ENCODE data around the gene TIMM10B. TPM values are rescaled to one million over a fixed set of nuclear protein-coding genes. Genes with fewer than 3 reads are reported as not detected.

TIMM10B gene
- total RNA-seq, 1 experiment from 2014 or later: 22.3 TPM

DNA sequence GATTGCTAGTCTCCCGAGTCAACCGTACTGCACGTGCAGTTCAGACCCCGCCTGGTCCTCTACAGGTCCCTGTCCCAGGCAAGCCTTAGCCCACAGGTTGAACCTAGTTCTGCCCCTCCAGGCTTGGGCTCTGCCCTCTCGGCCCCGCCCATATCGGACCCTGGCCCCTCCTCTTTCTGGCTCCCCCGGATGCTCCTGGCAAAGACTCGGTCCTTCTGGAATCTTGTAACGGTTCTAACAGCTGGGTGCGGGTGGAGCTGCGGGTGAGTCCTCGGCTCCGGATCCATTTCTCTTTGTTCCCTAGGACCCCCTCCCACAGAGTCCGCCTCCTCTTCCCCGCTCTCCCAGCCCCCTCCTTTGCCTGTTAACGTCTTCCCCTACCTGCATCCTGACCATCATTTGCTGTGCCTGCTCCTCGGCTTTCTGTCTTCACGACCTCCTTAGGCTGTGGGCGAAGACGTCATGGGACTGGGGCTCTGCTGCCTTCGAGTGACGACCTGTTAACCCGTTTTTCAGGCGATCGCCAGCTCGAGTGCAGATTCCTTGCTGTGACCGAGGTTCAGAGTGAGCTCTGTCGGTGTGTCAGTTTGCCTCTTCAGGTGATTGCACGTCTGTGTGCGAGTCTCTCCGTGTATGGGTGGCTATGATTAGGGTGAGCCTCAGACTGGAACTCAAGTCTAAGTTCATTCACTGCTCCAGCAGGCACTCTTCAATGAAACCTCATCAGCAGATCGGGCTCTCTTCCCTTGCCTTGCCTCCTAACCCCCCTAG, 16.0 kb downstream of the TIMM10B start, which contains the start of gene DNHD1:
Gene DNHD1, plus strand, starts transcription at position 212 of the 771 bp plus-strand sequence. CDS start 936 bp downstream, outside the sequence.
- H2AFZ ChIP-seq: no peak within 1 kb of the TSS
- ChIA-PET CTCF (no interaction called here), POLR2A (ENCODE audit: unreplicated experiment) (no interaction called here)
- TF ChIP-seq EZH2 (IDR thresholded peaks at IDR 0.05; ENCODE audit: low read depth): no peak
- TF ChIP-seq, protein P1, sequence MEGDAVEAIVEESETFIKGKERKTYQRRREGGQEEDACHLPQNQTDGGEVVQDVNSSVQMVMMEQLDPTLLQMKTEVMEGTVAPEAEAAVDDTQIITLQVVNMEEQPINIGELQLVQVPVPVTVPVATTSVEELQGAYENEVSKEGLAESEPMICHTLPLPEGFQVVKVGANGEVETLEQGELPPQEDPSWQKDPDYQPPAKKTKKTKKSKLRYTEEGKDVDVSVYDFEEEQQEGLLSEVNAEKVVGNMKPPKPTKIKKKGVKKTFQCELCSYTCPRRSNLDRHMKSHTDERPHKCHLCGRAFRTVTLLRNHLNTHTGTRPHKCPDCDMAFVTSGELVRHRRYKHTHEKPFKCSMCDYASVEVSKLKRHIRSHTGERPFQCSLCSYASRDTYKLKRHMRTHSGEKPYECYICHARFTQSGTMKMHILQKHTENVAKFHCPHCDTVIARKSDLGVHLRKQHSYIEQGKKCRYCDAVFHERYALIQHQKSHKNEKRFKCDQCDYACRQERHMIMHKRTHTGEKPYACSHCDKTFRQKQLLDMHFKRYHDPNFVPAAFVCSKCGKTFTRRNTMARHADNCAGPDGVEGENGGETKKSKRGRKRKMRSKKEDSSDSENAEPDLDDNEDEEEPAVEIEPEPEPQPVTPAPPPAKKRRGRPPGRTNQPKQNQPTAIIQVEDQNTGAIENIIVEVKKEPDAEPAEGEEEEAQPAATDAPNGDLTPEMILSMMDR (conservative IDR thresholded peaks at IDR 0.05): no peak
- no TSS peak for BruUV-seq (replicated peaks)
- H3K9me2 ChIP-seq (ENCODE audit: insufficient read depth): no peaks in the 10 kb centered on the region
- H3K36me3 ChIP-seq (ENCODE audit: low read depth): no peaks in the 10 kb centered on the region
- H3K27me3 ChIP-seq (ENCODE audit: insufficient read depth, low read depth): no peaks in the 10 kb centered on the region
- no peaks in the 10 kb centered on the region for H3K9me3 ChIP-seq (ENCODE audit: insufficient read depth, low read depth)
- no peak for DNase-seq
- H3K4me3 ChIP-seq: no peak within 1 kb of the TSS
- H3K79me2 ChIP-seq (ENCODE audit: low read depth): no peaks in the 10 kb centered on the region
- H3F3A ChIP-seq (ENCODE audit: insufficient read depth, low read depth): no peaks in the 10 kb centered on the region
- no peak within 1 kb of the TSS for H3K27ac ChIP-seq
- H4K20me1 ChIP-seq (ENCODE audit: insufficient read depth): no peaks in the 10 kb centered on the region
- intact Hi-C loops (cut with micrococcal nuclease; ENCODE audit: unreplicated experiment): no loop called here
- H3K4me2 ChIP-seq: no peak within 1 kb of the TSS
- H3K4me1 ChIP-seq (replicated peaks; ENCODE audit: insufficient read depth): no peaks in the 10 kb centered on the region

- POLR2A ChIA-PET (ENCODE audit: unreplicated experiment): no interaction called here
- no peak for DNase-seq
- Histone ChIP-seq H3K4me1 (replicated peaks; ENCODE audit: insufficient read depth) (no peaks in the 10 kb centered on the region), H3K9me3 (ENCODE audit: insufficient read depth, low read depth) (no peaks in the 10 kb centered on the region), H3K79me2 (ENCODE audit: low read depth) (no peaks in the 10 kb centered on the region), H3F3A (ENCODE audit: insufficient read depth, low read depth) (no peaks in the 10 kb centered on the region), H3K4me2 (no peak overlapping the region), H3K36me3 (ENCODE audit: low read depth) (no peaks in the 10 kb centered on the region), H3K4me3 (no peak overlapping the region), H2AFZ (no peak overlapping the region), H3K27ac (no peak overlapping the region), H4K20me1 (ENCODE audit: insufficient read depth) (no peaks in the 10 kb centered on the region), H3K9me2 (ENCODE audit: insufficient read depth) (no peaks in the 10 kb centered on the region), H3K27me3 (ENCODE audit: insufficient read depth, low read depth) (no peaks in the 10 kb centered on the region)
- intact Hi-C loops (cut with micrococcal nuclease; ENCODE audit: unreplicated experiment): no loop called here
- CTCF ChIA-PET: no interaction called here
- TF ChIP-seq EZH2 (IDR thresholded peaks at IDR 0.05; ENCODE audit: low read depth): no peak
- TF ChIP-seq, protein P1 (conservative IDR thresholded peaks at IDR 0.05): no peak
- BruUV-seq (replicated peaks): no TSS peak
These were observed 16.8 kb downstream of the TIMM10B start for GRCh38 chr11:6498121-6498520.

DNA sequence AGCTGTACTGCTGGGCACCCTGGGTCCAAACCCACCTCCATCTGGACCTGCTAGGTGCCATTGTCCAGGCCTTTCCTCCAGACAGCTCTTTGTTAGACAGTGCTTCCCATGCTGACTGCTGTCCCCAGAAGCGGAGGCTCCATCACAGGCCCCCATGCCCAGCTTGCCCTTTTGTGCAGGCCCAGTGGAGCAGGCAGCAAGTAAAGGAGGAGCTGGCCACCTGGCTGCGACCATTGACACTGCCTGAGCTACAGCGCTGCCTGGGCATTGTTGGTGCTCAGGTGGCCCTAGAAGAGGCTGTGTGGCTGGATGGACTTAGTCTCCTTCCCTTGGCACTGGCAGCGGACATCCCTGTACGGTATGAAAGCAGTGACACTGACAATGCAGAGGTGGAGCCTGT, 17.2 kb downstream of the TIMM10B start:
- no TSS peak for BruUV-seq (replicated peaks)
- Histone ChIP-seq H3K27me3 (ENCODE audit: insufficient read depth, low read depth) (no peaks in the 10 kb centered on the region), H3K27ac (no peak overlapping the region), H3K4me3 (no peak overlapping the region), H2AFZ (no peak overlapping the region), H3K9me3 (ENCODE audit: insufficient read depth, low read depth) (no peaks in the 10 kb centered on the region), H3K4me2 (no peak overlapping the region), H3K9me2 (ENCODE audit: insufficient read depth) (no peaks in the 10 kb centered on the region), H3K79me2 (ENCODE audit: low read depth) (no peaks in the 10 kb centered on the region), H3K4me1 (replicated peaks; ENCODE audit: insufficient read depth) (no peaks in the 10 kb centered on the region), H3K36me3 (ENCODE audit: low read depth) (no peaks in the 10 kb centered on the region), H3F3A (ENCODE audit: insufficient read depth, low read depth) (no peaks in the 10 kb centered on the region), H4K20me1 (ENCODE audit: insufficient read depth) (no peaks in the 10 kb centered on the region)
- TF ChIP-seq, protein P1 (conservative IDR thresholded peaks at IDR 0.05): no peak
- TF ChIP-seq EZH2 (IDR thresholded peaks at IDR 0.05; ENCODE audit: low read depth): no peak
- CTCF ChIA-PET: no interaction called here
- DNase-seq: no peak
- intact Hi-C loops (cut with micrococcal nuclease; ENCODE audit: unreplicated experiment): no loop called here
- POLR2A ChIA-PET (ENCODE audit: unreplicated experiment): no interaction called here

All from PC-9 (cell line).